Measurements from ENCODE around the gene ZNF786.

DNA sequence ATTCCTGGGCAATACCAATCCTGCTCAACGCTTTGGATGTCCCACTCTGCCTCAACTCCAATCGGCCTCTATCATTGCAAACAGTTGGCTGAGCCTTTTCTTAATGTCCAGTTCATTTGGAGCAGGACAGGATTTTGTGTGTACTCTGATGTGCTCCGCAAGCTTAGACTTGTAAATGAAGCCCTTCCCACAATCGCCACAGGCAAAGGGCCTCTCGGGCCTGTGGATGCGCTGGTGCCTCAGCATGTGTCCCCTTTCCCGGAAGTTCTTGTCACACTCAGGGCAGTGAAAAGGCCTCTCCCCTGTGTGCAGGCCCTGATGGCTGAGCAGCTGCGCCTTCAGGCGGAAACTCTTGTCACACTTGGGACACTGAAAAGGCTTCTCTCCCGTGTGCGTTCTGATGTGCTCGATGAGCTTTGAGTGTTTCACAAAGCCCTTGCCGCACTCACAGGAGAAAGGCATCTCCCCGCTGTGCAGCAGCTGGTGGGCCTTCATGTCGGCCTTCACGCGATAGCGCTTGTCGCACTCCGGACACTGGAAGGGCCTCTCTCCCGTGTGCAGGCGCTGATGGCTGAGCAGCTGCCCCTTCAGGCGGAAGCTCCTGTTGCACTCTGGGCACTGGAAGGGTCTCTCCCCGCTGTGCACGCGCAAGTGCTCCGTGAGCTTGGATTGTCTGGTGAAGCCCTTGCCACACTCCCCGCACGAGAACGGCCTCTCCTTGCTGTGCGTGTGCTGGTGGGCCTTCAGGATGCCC is 20.0 kb downstream of the ZNF786 start:
- no peak for TF ChIP-seq TAF1 (IDR thresholded peaks at IDR 0.05; ENCODE audit: borderline replicate concordance, low read depth, low read length)
- TF ChIP-seq ATF7 (IDR thresholded peaks at IDR 0.05; ENCODE audit: low read depth) = no peak
- no peak for TF ChIP-seq CTCF (IDR thresholded peaks at IDR 0.05 in 2 of 3, conservative IDR thresholded peaks at IDR 0.05 in 1 of 3; ENCODE audit: control insufficient read depth in 2 of 3, extremely low read depth in 1 of 3, insufficient read depth in 1 of 3, low read depth in 3 of 3, low read length in 3 of 3)
- TF ChIP-seq NR2C1 (IDR thresholded peaks at IDR 0.05) = no peak
- TF ChIP-seq ZNF687 (IDR thresholded peaks at IDR 0.05) = no peak
- TF ChIP-seq CEBPB (IDR thresholded peaks at IDR 0.05; ENCODE audit: borderline replicate concordance in 1 of 2, low read depth in 2 of 2, low read length in 2 of 2) = no peak
- no peak for TF ChIP-seq JUNB (IDR thresholded peaks at IDR 0.05)
- TF ChIP-seq BCL11A (IDR thresholded peaks at IDR 0.05; ENCODE audit: low read depth, low read length) = no peak
- TF ChIP-seq EZH2 (IDR thresholded peaks at IDR 0.05; ENCODE audit: borderline replicate concordance, control insufficient read depth, low read depth, low read length) = no peak
- no peak for TF ChIP-seq FOXM1 (IDR thresholded peaks at IDR 0.05; ENCODE audit: low read depth, low read length)
- TF ChIP-seq KDM1A (IDR thresholded peaks at IDR 0.05; ENCODE audit: borderline replicate concordance) = no peak
- TF ChIP-seq TCF12 (IDR thresholded peaks at IDR 0.05; ENCODE audit: low read depth, low read length) = no peak
